ENCODE data around the gene NDUFS5.

DNA sequence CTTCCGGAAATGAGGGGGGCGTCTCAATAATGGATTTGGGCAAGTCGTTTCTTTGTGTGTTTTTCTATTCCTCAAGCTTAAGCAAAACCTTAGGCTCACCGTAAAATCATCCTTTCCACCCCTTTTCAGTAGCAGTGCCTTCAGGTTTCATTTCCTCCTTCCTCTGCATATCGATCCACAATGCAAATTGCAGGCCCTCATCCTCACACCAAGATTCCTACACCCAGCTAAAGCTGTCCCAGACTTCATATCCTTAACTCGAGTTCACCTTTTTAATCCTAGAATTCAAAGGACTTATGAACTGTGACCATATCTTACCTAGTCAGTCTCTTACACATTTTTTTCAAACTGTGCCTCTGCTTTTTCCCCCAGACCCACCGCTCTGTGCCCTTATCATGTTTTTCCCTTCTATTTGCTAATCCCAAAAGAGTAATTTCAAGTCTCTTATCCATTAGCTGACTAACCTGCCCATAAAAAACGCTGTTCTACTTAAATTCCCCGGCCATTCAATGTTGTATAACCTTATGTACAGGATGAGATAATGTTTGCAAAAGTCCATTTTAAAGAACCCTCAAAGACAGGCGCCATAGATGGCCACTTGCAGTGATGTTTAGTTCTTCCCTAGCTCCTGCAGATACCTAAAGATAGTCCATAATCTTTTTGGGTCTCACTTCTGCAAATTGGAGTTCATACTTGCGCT is 33.6 kb upstream of the NDUFS5 start:
- no peak for TF ChIP-seq SP1 (IDR thresholded peaks at IDR 0.05)
- TF ChIP-seq, protein P1, sequence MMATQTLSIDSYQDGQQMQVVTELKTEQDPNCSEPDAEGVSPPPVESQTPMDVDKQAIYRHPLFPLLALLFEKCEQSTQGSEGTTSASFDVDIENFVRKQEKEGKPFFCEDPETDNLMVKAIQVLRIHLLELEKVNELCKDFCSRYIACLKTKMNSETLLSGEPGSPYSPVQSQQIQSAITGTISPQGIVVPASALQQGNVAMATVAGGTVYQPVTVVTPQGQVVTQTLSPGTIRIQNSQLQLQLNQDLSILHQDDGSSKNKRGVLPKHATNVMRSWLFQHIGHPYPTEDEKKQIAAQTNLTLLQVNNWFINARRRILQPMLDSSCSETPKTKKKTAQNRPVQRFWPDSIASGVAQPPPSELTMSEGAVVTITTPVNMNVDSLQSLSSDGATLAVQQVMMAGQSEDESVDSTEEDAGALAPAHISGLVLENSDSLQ (IDR thresholded peaks at IDR 0.05), result no peak
- TF ChIP-seq HDGF (IDR thresholded peaks at IDR 0.05; ENCODE audit: borderline replicate concordance), result no peak
- no peak for TF ChIP-seq BHLHE40 (IDR thresholded peaks at IDR 0.05; ENCODE audit: borderline replicate concordance)
- TF ChIP-seq FOXA1 (IDR thresholded peaks at IDR 0.05), result no peak
- TF ChIP-seq ZNF384 (IDR thresholded peaks at IDR 0.05), result no peak

All from HEK293T (cell line).